Measurements from ENCODE around the gene ACTBL2.

Gene ACTBL2

GRCh38 chr5:57448751-57449150, 33.9 kb downstream of the ACTBL2 start:
- TF ChIP-seq, protein P1, sequence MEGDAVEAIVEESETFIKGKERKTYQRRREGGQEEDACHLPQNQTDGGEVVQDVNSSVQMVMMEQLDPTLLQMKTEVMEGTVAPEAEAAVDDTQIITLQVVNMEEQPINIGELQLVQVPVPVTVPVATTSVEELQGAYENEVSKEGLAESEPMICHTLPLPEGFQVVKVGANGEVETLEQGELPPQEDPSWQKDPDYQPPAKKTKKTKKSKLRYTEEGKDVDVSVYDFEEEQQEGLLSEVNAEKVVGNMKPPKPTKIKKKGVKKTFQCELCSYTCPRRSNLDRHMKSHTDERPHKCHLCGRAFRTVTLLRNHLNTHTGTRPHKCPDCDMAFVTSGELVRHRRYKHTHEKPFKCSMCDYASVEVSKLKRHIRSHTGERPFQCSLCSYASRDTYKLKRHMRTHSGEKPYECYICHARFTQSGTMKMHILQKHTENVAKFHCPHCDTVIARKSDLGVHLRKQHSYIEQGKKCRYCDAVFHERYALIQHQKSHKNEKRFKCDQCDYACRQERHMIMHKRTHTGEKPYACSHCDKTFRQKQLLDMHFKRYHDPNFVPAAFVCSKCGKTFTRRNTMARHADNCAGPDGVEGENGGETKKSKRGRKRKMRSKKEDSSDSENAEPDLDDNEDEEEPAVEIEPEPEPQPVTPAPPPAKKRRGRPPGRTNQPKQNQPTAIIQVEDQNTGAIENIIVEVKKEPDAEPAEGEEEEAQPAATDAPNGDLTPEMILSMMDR (IDR thresholded peaks at IDR 0.05): no peak

- TF ChIP-seq, protein P1 (IDR thresholded peaks at IDR 0.05): no peak
These were observed 34.3 kb downstream of the ACTBL2 start for GRCh38 chr5:57448287-57448686.

- TF ChIP-seq, protein P1 (IDR thresholded peaks at IDR 0.05): no peak
These were observed 35.0 kb downstream of the ACTBL2 start for GRCh38 chr5:57447658-57448057.

DNA sequence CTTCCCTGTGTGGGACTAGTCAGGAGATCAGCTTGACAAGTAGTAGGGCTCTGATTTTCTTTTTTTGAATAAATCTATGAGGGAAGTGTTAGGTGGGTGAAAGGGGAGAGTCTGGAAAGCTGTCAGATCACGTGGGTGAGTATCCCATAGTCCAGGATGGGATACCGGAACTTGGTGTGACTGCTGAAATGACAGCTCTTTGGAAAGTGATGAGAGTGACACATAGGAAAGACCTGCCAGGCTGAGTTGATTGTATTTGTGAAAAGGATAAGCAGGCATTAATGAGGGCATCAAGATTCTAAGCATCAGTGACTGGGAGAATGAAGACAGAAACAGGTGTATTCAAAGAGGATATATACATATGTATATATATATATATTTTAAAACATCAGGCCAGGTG, 35.6 kb downstream of the ACTBL2 start:
- TF ChIP-seq, protein P1 (IDR thresholded peaks at IDR 0.05): no peak

DNA sequence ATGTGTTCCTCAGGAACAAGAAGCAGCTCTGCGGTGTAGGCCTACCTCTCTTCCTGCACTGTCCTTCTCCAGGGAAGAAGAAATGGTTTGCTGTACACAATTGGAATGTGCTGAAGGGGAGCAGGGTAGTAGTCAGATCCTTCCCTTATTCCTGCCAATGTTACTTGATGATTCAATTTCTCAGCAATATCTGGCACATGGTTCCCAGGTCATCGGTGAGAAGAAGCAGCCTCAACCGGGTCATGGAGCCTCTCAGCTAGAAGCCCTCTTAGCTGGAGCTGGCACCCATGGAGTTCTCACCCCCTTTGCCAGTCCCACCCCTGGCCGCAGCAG, 36.9 kb downstream of the ACTBL2 start:
- TF ChIP-seq, protein P1 (IDR thresholded peaks at IDR 0.05): no peak

DNA sequence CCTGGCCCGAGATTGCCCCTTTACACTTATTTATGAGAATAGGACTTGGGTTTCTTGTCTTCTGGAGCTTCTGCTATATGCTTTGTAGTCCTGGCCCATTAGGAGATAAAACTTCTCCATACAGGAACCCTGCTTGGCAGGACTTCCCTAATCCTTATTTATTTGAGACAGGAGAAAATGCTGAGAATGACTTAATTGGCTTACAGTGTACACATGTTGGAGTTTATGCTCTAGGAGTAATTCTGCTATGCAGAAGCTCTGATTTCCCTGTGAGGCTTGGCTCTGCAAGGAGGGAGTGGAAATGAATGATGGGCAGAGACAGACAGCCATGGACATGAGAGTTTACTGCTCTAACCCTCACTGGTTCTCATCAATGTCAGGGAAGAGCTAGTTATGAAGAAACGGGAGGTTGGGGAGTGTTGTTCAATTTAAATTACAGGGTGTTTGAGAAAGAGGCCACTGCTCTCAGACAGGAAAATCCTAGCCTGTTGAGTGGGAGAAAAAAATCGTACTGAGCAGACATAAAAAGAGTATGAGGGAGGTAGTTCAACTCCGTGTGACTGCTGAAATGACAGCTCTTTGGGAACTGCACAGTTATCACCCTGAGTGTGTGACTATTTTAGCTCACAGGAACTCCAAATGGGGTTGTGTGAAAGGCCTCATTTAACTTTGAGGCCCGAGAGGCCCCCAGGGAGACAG, 37.5 kb downstream of the ACTBL2 start:
- TF ChIP-seq, protein P1 (IDR thresholded peaks at IDR 0.05): no peak

DNA sequence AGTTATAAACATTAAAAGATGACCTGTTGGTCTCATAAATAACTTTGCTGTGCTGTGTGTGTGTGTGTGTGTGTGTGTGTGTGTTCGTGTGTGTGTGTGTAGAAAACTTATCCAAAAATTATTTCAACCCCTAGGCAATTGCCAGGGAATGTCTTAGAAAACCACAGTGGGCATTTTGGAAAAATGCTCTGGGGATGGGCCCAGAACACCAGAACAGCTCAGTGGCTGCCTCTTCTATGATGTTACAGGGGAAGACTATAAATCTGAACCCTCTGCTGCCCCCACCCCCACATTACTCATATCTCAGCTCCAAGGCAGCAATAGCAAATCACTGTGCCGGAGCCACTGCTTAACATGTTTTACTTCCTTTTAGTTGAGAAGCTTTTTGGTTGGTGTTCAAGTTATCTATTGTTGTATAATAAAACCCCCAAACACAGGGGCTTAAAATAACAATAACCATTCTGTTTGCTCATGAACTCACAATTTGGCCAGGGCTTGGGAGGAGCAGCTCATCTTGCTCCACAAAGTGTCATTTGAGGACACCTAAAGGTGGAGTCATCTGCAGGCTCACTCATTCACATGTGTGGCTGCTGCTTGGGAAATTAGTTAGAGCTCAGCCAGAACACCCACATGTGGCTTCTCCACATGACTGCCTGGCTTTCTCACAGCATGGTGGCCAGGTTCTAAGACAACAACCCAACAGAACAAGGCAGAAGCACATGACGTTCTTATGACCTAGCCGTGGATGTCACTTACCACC, 40.4 kb downstream of the ACTBL2 start:
- TF ChIP-seq, protein P1 (IDR thresholded peaks at IDR 0.05): no peak

Data from LNCAP (cell line).